GM19023 (cell line): ENCODE data around the gene TIGD1.
"Not testable (repeated sequence)": the region's sequence is repeated elsewhere in the genome, so short reads cannot be mapped to it uniquely, and the experiment has no call there.

Experiments used
- ATAC-seq: cut with Tn5 transposase; IDR thresholded peaks from one replicate; pipeline ENCODE4 v1.9.1; 2021; ENCODE audit warnings: mild to moderate bottlenecking, moderate library complexity; ENCODE audit not compliant: unreplicated experiment

Gene TIGD1

GRCh38 chr2:232540441-232541041, 9.8 kb downstream of the TIGD1 start:
- no peak for ATAC-seq

DNA sequence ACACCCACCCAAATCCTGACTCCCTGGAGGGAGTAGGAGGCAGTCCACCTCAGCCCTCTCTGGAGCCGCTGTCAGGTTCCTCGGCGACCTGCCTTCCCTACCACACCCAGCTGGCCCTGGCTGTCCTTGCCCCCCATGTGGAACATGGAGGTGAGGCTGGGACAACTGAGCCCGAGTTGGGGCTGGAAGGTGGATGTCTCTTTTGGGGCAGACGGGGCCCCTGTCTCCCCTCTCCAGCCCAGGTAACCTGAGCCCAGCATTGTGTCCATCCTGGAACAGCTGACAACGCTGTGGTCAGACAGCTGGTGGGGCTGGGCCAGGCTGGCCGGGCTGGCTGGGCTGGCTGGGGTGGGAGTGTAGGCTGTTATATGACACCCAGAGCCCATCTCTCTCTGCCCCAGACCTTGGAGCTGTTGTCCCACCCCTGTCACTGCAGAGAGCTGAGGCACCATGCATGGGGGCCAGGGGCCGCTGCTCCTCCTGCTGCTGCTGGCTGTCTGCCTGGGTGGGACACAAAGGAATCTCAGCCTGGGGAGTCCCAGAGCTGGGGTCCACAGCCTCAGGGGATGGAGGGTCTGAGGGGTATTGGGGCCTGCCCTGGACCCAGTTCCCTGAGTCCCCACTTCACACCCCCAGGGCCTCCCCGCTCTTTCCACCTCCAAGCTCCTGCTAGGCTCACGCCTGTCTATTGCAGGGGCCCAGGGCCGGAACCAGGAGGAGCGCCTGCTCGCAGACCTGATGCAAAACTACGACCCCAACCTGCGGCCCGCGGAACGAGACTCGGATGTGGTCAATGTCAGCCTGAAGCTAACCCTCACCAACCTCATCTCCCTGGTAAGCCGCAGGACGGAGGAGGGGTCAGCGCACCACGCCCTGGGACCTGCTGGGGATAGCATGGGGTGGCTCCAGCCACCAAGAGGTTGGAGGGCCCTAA, 10.8 kb downstream of the TIGD1 start, which contains the start of gene CHRNG:
Gene CHRNG, plus strand, starts transcription at position 395 of the 934 bp plus-strand sequence. Its CDS starts 56 bp downstream, at position 451.
- ATAC-seq, result no peak

DNA sequence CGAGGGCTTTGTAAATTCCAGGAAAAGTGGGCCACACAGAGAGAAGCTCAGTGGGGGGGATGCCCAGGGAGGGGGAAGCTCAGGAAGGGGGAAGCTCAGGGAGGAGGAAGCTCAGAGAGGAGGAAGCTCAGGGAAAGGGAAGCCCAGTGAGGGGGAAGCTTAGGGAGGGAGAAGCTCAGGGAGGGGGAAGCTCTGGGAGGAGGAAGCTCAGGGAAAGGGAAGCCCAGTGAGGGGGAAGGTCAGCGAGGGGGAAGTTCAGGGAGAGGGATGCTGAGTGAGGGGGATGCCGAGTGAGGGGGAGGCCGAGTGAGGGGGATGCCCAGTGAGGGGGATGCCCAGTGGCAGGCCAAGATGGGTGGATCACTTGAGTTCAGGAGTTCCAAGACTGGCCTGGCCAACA, 11.7 kb downstream of the TIGD1 start:
- ATAC-seq, result no peak

DNA sequence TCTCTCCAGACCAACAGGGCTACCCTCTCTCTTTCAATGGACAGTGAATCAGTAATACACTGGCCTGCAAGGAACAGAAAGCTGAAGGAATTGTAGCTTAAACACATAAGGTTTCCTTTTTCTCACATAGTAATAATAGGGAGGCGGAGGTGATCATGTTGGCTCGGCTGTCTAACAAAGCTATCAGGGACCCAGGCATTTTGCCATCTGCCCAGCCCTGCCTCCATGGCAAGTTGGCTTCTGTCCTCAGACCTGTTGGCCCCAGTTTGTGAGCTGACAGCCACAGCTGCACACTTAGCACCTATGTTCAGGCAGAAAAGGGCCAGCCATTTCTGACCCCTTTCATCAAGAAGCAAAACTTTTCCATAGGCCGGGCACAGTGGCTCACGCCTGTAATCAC, 12.9 kb downstream of the TIGD1 start:
- no peak for ATAC-seq

- ATAC-seq, result no peak
Measured at GRCh38 chr2:232537079-232537478, 13.3 kb downstream of the TIGD1 start.

GRCh38 chr2:232535761-232536530, 14.4 kb downstream of the TIGD1 start:
- no peak for ATAC-seq

DNA sequence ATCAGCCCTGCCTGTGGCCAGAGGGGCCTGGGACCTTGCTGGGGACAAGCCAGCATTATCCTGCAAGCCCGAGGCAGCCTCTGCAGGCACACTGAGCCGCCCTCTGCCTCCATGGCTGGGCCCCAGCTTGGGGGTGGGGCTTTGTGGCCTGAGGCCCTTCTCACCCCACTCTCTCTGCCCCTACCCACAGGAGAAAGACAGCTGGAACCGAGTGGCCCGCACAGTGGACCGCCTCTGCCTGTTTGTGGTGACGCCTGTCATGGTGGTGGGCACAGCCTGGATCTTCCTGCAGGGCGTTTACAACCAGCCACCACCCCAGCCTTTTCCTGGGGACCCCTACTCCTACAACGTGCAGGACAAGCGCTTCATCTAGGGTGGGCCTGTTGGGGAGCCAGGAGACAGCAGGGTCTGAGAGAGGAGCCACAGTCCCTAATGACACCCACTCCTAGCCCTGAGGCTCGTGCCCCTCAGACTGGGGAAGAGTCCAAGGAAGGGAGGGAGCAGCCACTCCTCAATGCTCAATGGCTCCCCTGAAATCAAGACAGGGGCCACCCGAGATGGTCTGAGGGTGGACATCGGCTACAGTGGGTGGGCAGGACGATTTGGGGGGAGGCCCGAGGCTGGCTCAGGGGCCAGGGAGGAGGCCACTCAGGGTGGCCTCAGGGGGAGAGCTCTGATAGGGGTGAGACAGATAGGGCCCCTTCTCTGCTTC, 15.3 kb downstream of the TIGD1 start:
- ATAC-seq, result no peak

GRCh38 chr2:232533944-232534710, 16.2 kb downstream of the TIGD1 start:
- no peak for ATAC-seq

- ATAC-seq, result not testable (repeated sequence)
Measured at GRCh38 chr2:232532821-232533220, 17.5 kb downstream of the TIGD1 start.

DNA sequence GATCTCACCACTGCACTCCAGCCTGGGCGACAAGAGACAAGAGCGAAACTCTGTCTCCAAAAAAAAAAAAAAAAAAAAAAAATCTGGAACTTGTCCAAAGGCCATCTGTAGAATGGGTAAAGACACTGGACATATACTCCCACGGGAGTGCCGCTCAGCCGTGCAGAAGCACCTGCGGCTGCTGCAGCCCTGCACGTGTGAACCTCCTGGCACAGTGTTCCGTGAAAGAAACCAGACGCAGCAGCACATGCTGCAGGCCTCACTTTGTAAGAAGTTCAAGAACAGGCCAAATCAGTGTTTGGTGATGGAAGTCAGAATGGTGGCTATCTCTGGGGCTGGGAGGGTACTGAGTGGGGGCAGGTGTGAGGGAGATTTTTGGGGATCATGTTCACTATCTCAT, 17.9 kb downstream of the TIGD1 start:
- no peak for ATAC-seq

GRCh38 chr2:232530626-232531260, 19.6 kb downstream of the TIGD1 start:
- ATAC-seq, result no peak

DNA sequence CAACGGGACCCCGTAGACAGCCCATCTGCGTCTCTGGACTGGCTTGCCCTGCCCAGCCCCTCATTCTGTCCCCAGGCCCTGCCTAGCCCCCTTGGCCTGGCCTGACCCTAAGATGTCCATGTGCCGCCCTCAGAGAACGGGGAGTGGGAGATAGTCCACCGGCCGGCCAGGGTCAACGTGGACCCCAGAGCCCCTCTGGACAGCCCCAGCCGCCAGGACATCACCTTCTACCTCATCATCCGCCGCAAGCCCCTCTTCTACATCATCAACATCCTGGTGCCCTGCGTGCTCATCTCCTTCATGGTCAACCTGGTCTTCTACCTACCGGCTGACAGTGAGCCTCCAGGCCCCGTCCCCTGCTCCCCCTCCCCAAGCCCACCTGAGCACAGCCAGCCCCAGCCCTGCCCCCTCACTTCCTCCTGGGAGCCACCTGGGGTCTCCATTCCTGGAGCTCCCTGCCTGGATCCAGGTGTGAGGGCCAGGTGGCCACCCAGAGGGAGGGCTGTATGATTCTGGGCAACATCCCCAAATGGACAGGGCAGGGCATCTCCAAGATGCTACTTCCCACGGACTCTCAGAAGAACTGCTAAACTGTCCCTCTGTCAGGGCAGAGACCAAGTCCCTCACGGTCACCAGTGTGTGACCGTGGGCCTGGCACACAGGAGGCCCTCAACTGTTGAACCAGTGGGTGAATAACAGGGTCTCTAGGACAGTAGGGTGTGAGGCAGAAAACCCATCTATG, 20.4 kb downstream of the TIGD1 start:
- no peak for ATAC-seq

- no peak for ATAC-seq
Measured at GRCh38 chr2:232528746-232529460, 21.5 kb downstream of the TIGD1 start.

DNA sequence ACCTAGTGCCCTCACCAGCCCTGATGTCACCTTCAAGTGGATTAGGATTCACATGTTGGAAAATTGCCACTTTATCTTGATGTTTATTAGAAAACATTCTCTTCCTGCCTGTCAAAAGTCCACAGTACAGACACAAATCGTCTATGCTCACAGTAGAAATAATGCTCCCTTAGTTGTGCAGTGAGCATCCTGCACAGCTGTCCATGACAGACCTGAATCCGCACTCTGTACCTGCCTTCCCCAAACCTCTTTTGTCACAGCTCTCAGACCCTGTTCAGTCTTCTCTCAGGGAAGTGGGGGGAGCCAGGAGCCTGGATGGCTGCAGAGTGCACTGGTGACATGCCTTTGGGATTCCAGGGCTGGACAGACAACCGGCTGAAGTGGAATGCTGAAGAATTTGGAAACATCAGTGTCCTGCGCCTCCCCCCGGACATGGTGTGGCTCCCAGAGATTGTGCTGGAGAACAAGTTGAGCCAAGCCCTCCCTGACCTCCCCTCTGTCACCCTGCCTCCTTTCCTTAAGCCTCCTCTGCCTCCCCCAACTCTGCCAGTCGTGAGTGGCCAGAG, 22.4 kb downstream of the TIGD1 start:
- ATAC-seq, result no peak

DNA sequence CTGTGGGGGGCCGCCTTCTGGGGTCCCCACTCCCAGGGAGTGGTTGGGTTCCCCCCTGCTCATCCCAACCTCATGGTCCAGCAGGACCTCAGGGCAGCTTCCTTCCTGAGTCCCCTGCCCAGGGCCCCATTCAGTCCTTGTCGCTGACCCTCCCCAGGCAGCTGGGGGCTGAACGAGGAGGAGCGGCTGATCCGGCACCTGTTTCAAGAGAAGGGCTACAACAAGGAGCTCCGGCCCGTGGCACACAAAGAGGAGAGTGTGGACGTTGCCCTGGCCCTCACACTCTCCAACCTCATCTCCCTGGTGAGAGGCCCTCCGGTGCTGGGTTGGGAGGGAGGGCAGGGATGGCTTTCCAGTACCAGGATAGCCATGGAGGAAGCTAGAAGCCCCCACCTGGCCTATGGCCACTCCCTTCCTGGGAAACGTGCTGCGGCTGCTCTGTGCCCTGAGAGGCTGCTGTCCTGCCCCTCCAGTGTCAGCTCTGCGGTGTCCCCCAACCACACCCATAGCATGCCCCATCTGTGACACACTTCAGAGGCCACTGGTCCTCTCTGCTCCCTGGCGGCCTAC, 23.9 kb downstream of the TIGD1 start:
- ATAC-seq, result no peak

DNA sequence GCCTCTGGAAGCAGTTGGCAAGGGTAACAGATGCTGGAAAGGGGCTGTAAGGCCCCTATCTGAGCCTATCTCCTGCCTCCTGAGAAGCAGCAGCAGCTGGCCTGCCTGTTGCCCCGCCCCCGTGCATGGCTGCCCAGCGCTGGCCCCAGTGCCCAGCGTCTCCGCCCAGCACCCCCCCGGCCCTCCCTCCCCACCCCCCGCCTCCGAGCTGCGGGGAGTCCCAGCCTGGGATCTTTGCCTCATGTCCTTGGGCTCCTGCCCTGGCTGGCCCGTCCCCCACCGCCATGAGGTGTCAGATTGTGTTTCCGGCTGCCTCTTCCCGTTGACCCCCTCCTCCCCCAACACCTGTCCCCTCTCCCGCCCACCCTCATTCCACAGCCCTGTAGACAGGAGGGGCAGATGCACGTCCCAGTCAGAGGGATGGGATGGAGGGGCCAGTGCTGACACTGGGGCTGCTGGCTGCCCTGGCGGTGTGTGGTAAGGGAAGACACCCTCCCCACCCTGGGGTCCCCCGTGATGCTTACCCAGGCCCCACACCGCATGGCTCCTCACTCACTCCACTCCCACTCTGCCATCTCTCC, 24.5 kb downstream of the TIGD1 start, which contains the start of gene CHRND:
Gene CHRND, plus strand, starts transcription at position 370 of the 581 bp plus-strand sequence. Its CDS starts 56 bp downstream, at position 426.
- no peak for ATAC-seq

DNA sequence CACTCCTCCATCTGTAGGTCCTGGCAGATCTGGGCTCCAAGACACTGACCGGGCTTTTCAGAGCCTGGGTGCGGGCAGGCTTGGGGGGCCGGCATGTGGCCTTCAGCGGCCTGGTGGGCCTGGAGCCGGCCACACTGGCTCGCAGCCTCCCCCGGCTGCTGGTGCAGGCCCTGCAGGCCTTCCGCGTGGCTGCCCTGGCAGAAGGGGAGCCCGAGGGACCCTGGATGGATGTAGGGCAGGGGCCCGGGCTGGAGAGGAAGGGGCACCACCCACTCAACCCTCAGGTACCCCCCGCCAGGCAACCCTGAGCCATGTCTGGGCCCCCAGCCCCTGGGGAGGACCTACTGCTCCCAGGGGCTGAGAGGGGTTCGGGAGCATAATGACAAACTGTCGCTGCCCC, 25.2 kb downstream of the TIGD1 start:
- ATAC-seq, result no peak
